Stimulated activated CD8-positive, alpha-beta memory T cell treated with anti-CD3 and anti-CD28 coated beads, Interleukin-4, amount 100 ng/mL, for 4 hours (primary cell): Measurements from ENCODE around the gene RPTN.

Experiments
- DNase-seq, 2 donors: peaks; one replicate each; pipeline ENCODE4 v3.0.0-alpha.2; 2020; ENCODE audit warnings: low read depth in 2 of 2, low spot score in 1 of 2

Gene RPTN

GRCh38 chr1:152159144-152159543 is at the start of gene RPTN:
RPTN (minus strand) TSS chr1:152159228; CDS start chr1:152157889, 1,339 bp downstream.
- DNase-seq = no peak

GRCh38 chr1:152198982-152199381 is 40.0 kb upstream of the RPTN start:
- DNase-seq = no peak

GRCh38 chr1:152197361-152197941 is 38.4 kb upstream of the RPTN start:
- no peak for DNase-seq

GRCh38 chr1:152191711-152192110 is 32.7 kb upstream of the RPTN start:
- no peak for DNase-seq

DNA sequence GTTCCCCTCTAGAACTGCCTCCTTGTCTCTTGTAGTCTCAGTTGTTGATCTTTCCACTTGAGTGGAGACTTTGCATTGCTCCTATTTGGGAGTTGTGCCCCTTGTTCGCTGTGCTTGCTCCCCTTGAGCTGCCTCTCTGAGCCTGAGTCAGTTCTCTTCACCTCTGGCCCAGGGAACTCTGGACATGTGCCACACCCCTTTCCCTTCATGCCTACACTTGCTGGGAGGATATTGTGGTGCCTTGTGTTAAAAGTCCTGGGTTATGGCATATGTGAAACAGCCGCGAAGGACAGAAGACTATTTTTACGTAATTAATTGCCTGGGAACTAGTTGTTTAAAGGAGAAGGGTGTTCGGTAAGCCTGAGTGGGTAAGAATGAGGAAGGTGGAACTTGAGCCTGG is 32.2 kb upstream of the RPTN start:
- DNase-seq = no peak

- DNase-seq = no peak
Observed at GRCh38 chr1:152190589-152190988, 31.6 kb upstream of the RPTN start.

DNA sequence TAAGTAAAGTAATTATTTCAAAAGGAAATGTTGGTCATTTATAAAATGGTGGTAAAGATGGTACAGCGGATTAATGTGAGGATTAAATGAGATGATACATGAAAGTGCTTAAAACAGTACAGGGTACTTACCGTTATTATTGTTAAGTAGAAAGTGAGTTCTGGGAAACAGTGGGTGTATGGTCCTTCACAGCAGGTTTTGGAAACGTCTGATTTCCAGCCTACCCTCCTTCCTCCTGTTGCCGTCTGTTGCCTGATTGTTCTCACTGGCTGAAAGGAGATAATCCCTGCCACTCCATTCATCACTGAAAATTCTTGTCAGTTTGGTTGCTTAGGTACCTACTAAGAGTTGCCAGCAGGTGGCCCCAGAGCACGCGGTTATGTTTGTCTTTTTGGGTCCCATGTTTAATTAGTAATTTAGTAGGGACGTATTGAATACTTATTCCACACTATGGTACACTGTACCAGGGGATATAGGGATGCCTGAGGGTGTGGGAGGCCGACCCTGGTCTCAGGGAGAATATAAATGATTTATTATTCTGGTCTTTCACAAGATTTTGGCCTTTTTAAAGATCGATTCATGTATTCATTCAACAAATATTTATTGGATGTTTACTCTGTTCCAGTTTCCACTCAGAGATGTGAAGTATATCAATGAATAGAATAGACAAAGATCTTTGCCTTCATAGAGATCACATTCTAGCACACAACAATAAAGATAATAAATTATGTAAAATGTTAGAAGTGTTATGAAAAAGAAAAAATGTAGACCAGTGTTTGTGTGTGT is 30.8 kb upstream of the RPTN start:
- DNase-seq = peak; percentile 30 to 36

- peak; percentile 65 to 67 for DNase-seq
Observed at GRCh38 chr1:152188673-152189591, 29.9 kb upstream of the RPTN start.

- DNase-seq = no peak
Observed at GRCh38 chr1:152186556-152187285, 27.7 kb upstream of the RPTN start.

GRCh38 chr1:152185544-152186391 is 26.7 kb upstream of the RPTN start:
- DNase-seq = no peak

DNA sequence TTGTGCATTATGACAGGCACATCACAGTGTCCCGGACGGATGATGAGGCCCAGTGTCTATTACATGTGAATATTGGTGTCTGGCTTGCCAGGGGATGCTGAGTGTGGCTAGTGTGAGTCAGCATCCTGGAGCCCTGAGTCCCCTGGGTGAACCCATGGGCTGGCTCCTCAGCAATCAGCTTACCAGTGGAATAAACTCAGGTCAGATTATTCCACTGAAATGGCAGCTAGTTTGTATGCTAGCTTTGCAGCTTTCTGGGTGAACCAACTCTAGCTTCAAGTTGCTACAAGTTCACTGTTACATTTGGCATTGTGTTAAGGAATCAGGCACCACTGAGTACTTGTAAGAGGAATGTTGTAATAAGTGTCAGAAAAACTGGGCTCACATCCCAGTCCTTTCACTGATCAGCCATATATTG is 23.9 kb upstream of the RPTN start:
- no peak for DNase-seq

DNA sequence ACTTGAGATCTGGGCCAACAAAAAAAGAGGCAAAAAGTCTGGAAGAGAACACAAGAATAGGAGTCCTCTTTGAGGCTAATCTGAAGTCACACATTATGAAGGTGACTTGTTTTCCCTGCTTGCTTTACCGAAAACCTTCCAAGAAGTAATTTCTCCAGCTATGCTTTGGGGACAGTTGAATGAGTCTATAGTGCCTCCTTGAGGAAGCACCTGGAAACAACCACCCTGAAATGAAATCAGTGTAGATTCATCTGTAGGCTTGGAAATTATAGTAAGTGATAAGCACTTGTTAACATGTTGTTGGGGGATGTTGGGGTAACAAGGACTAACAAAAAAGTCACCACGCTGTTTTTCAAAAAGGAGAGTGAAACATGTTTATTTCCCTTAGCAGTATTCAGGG is 23.4 kb upstream of the RPTN start:
- DNase-seq = no peak

DNA sequence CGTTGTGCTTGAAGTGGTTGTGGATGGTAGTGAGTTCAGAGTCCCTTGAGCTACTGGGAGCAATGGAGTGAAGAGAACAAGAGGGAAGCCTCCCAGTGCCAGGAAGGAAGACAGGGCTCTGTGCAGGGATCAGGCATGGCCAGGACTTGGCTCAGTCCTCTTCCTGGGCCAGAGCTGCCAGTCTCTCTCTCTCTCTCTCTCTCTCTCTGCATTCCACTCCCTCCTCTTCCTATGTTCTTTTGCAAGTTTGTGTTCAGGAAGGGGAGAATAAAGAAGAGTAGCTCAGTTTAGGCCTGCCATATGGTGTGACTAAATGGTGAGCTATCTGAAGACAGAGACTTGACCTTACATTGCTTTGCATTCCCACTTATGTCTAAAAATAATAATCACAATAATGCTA is 20.5 kb upstream of the RPTN start:
- no peak for DNase-seq

DNA sequence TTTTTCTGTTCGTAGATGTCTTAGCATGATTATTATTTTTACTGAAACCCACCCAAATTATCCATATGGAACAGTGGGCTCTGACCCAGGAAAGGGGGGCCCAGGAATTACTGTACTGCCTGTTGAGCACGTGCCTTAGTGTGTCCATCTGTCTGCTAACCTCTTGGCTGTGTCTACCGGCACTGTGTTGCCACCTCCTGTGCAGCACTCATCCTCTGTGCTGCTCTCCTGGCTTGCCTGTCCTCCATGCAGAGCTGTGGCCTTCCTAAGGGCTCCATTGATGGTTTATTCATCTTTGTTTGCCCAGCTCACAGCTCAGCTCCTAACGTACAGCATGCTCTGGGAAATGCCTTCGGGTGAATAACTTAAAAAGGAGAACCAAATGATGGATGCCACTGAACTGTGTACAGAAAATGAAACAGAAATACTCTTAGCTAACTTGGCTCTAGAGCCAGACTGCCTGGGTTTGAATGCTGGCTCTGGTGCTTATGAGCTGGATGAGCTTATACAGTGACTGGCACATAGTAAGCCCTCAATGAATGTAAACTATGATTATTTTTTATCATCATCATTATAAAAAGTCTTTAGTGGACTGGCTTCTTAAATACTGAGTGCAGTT is 11.4 kb upstream of the RPTN start:
- no peak for DNase-seq

- DNase-seq = no peak
Observed at GRCh38 chr1:152169366-152170025, 10.5 kb upstream of the RPTN start.

DNA sequence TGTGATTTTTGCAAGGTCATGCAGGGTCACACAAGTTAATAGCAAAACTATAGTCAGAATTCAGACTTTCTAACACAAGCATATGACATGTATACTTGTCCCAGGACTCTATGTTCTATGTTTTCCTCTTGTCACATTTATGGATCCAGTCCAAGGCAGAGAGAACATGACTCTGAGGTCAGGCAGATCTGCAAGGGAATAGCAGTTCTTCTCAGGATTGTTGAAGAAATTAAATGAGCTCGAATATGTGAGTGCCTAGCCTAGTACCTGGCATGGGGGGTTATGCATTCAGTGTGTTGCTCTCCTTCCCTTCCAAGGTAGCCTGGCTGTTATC is 9.5 kb upstream of the RPTN start:
- no peak for DNase-seq

DNA sequence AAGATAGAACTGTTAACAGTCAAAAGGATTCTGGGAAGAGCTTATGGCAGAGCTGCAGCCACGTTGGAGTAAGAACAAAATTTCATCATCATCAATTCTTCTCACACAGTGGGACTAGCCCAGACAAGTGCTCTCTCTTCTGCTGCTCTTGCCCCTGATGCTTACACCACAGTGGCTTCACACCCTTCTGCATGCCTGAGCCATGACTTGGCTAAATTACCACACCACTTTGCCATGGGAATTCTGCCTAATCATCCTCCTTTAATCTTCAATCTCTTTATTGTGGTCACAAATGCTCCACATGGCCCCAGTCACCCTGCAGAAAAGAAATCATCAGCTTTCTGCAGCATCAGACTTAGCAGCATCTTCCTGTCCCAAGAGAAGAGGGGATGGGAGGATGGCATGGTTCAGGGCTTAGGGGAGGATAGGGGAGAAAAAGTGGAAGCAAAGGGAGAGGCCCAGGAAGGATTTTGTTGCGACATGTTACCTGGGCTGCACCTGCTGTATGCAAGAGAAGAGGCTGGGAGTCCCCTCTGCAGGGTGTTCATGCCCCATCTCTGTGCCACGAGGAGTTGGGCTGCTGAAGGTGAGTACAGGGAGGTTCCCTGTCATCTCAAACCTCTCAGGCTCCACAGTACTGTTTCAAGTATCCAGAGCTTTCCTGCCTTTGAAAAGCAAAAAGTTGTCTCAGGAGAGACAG is 9.0 kb upstream of the RPTN start:
- DNase-seq = no peak

DNA sequence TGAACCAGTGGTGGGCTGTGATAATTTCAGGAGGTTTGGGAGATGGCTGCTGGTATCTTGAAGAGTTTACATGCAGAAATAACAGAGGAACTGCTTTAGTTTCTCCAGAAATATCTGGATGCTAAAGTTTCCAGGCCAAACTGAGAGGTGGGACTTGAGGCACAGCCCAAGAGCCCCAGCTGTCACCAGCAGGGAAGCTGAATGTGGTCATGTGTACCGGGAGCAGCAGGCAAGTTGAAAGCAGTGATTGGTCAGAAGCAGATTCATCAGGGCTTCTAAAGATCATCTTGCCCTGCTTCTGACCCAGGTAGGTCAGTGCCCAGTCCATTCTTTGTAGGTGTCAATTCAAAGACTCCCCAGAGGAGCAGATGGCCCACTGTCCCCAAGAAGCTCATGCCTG is 7.9 kb upstream of the RPTN start:
- DNase-seq = no peak
